Measurements from ENCODE around the gene PUSL1. TPM values are rescaled to one million over a fixed set of nuclear protein-coding genes. Genes with fewer than 3 reads are reported as not detected.

Gene PUSL1
- total RNA-seq (2014; rRNA removed; shearing (Covaris generic)) = 24.7 and 29.3 TPM in 2 replicates

GRCh38 chr1:1307923-1308755, at the start of gene PUSL1, which contains the start of gene ACAP3:
TSS of gene PUSL1 (plus strand) at chr1:1308597. CDS start at chr1:1308644, 47 bp downstream.
TSS of gene ACAP3 (minus strand) at chr1:1307930. CDS start at chr1:1307815, 115 bp downstream.
- peak; percentile 90 for DNase-seq (ENCODE audit: low spot score)

GRCh38 chr1:1259119-1259488, 49.3 kb upstream of the PUSL1 start:
- DNase-seq (ENCODE audit: low spot score) = no peak

GRCh38 chr1:1259540-1259939, 48.9 kb upstream of the PUSL1 start:
- no peak for DNase-seq (ENCODE audit: low spot score)

- no peak for DNase-seq (ENCODE audit: low spot score)
Observed at GRCh38 chr1:1259951-1260600, 48.3 kb upstream of the PUSL1 start.

GRCh38 chr1:1260843-1261560, 47.4 kb upstream of the PUSL1 start:
- no peak for DNase-seq (ENCODE audit: low spot score)

GRCh38 chr1:1262071-1262470, 46.3 kb upstream of the PUSL1 start:
- DNase-seq (ENCODE audit: low spot score) = no peak

- DNase-seq (ENCODE audit: low spot score) = no peak
Observed at GRCh38 chr1:1262758-1263157, 45.6 kb upstream of the PUSL1 start.

- no peak for DNase-seq (ENCODE audit: low spot score)
Observed at GRCh38 chr1:1264026-1264425, 44.4 kb upstream of the PUSL1 start.

GRCh38 chr1:1264868-1265272, 43.5 kb upstream of the PUSL1 start:
- DNase-seq (ENCODE audit: low spot score) = peak; percentile 98

GRCh38 chr1:1267488-1268283, 40.7 kb upstream of the PUSL1 start:
- DNase-seq (ENCODE audit: low spot score) = no peak

- DNase-seq (ENCODE audit: low spot score) = no peak
Observed at GRCh38 chr1:1268284-1268682, 40.1 kb upstream of the PUSL1 start.

- DNase-seq (ENCODE audit: low spot score) = no peak
Observed at GRCh38 chr1:1270813-1271212, 37.6 kb upstream of the PUSL1 start.

GRCh38 chr1:1272341-1273208, 35.8 kb upstream of the PUSL1 start:
- no peak for DNase-seq (ENCODE audit: low spot score)

GRCh38 chr1:1273209-1273511, 35.2 kb upstream of the PUSL1 start:
- DNase-seq (ENCODE audit: low spot score) = no peak

- peak; percentile 92 for DNase-seq (ENCODE audit: low spot score)
Observed at GRCh38 chr1:1273512-1274298, 34.7 kb upstream of the PUSL1 start, which contains the start of gene UBE2J2. TSS of gene UBE2J2 (minus strand) at chr1:1273854. CDS start at chr1:1267992, 5,862 bp downstream.

- DNase-seq (ENCODE audit: low spot score) = no peak
Observed at GRCh38 chr1:1274299-1274930, 34.0 kb upstream of the PUSL1 start.

GRCh38 chr1:1274931-1275431, 33.4 kb upstream of the PUSL1 start:
- no peak for DNase-seq (ENCODE audit: low spot score)

- DNase-seq (ENCODE audit: low spot score) = no peak
Observed at GRCh38 chr1:1275836-1276235, 32.6 kb upstream of the PUSL1 start.

- no peak for DNase-seq (ENCODE audit: low spot score)
Observed at GRCh38 chr1:1278620-1279019, 29.8 kb upstream of the PUSL1 start.
